Measurements from ENCODE around the gene CDKN2B-AS1. TPM values are rescaled to one million over a fixed set of nuclear protein-coding genes. Genes with fewer than 3 reads are reported as not detected.
A peak's percentile ranks its signal among the peaks of the same experiment; 100 is the strongest.

Gene CDKN2B-AS1
- total RNA-seq, 1 donor from 2014 or later = 0.58 TPM

DNA sequence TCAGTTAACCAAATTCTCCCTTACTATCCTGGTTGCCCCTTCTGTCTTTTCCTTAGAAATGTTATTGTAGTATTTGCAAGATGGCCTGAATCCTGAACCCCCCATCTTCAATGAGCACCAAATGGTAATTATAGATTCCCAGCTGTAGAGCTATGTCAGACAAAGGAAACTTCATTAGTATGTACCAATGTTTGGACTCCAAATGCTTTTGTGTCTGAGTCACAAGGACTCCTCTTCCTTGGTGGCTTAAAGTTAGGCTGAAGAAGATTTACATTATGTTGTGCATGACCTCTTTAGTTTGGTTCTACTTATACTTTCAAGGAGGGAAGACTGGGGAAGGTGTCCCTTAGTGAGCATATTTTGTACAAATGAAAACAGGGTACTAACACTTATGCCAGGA, 120.4 kb downstream of the CDKN2B-AS1 start:
- peaks cover 8% of the 10 kb centered on the region for H3K4me1 Mint-ChIP-seq (ENCODE audit: unreplicated experiment)
- no peaks in the 10 kb centered on the region for H3K27me3 Mint-ChIP-seq
- no peak overlapping the region for H3K27ac Mint-ChIP-seq
- TF ChIP-seq CTCF (conservative IDR thresholded peaks at IDR 0.05) = no peak
- no peak for DNase-seq (ENCODE audit: extremely low spot score, unreplicated experiment)
- no peak overlapping the region for H3K4me3 Mint-ChIP-seq
- H3K9me3 Mint-ChIP-seq = no peaks in the 10 kb centered on the region
- H3K36me3 Mint-ChIP-seq = no peaks in the 10 kb centered on the region

- peak overlapping the region; percentile 33 for H3K27ac Mint-ChIP-seq
- H3K36me3 Mint-ChIP-seq = no peaks in the 10 kb centered on the region
- TF ChIP-seq CTCF (conservative IDR thresholded peaks at IDR 0.05) = no peak
- H3K9me3 Mint-ChIP-seq = no peaks in the 10 kb centered on the region
- H3K27me3 Mint-ChIP-seq = no peaks in the 10 kb centered on the region
- DNase-seq (ENCODE audit: extremely low spot score, unreplicated experiment) = no peak
- H3K4me3 Mint-ChIP-seq = no peak overlapping the region
- peaks cover 8% of the 10 kb centered on the region for H3K4me1 Mint-ChIP-seq (ENCODE audit: unreplicated experiment)
Observed at GRCh38 chr9:22116758-22117157, 122.2 kb downstream of the CDKN2B-AS1 start.

- TF ChIP-seq CTCF (conservative IDR thresholded peaks at IDR 0.05) = no peak
- Mint-ChIP-seq H3K27me3 (no peaks in the 10 kb centered on the region), H3K4me1 (ENCODE audit: unreplicated experiment) (peaks cover 8% of the 10 kb centered on the region), H3K27ac (peak overlapping the region; percentile 95), H3K9me3 (no peaks in the 10 kb centered on the region), H3K4me3 (peak overlapping the region; percentile 70), H3K36me3 (no peaks in the 10 kb centered on the region)
- no peak for DNase-seq (ENCODE audit: extremely low spot score, unreplicated experiment)
Observed at GRCh38 chr9:22117511-22118384, 123.2 kb downstream of the CDKN2B-AS1 start.

GRCh38 chr9:22118810-22119521, 124.4 kb downstream of the CDKN2B-AS1 start:
- TF ChIP-seq CTCF (conservative IDR thresholded peaks at IDR 0.05) = no peak
- peak overlapping the region; percentile 95 for H3K27ac Mint-ChIP-seq
- H3K36me3 Mint-ChIP-seq = no peaks in the 10 kb centered on the region
- peaks cover 8% of the 10 kb centered on the region for H3K4me1 Mint-ChIP-seq (ENCODE audit: unreplicated experiment)
- peak overlapping the region; percentile 13 for H3K4me3 Mint-ChIP-seq
- H3K9me3 Mint-ChIP-seq = no peaks in the 10 kb centered on the region
- no peaks in the 10 kb centered on the region for H3K27me3 Mint-ChIP-seq
- DNase-seq (ENCODE audit: extremely low spot score, unreplicated experiment) = no peak

GRCh38 chr9:22119522-22120158, 125.0 kb downstream of the CDKN2B-AS1 start:
- no peak for DNase-seq (ENCODE audit: extremely low spot score, unreplicated experiment)
- peak; percentile 48 for TF ChIP-seq CTCF (conservative IDR thresholded peaks at IDR 0.05)
- Mint-ChIP-seq H3K36me3 (no peaks in the 10 kb centered on the region), H3K27me3 (no peaks in the 10 kb centered on the region), H3K9me3 (no peaks in the 10 kb centered on the region), H3K4me1 (ENCODE audit: unreplicated experiment) (peaks cover 8% of the 10 kb centered on the region), H3K4me3 (peak overlapping the region; percentile 13), H3K27ac (peak overlapping the region; percentile 95)

All from type B pancreatic cell (in vitro differentiated cells).